H9 (cell line): Measurements from ENCODE around the gene TTC33. TPM values are rescaled to one million over a fixed set of nuclear protein-coding genes. Genes with fewer than 3 reads are reported as not detected.

Experiments
- DNase-seq: peaks from one replicate; pipeline ENCODE4 v3.0.0-alpha.2; 2017
- H2AFZ ChIP-seq: one replicate; pipeline ENCODE4 v1.6.1; 2013; ENCODE audit warnings: mild to moderate bottlenecking, low read length, control low read depth, moderate library complexity
- H2AK5ac ChIP-seq: 2 replicates; pipeline ENCODE4 v1.6.1; 2013; ENCODE audit warnings: low read length, control low read depth, mixed read lengths; ENCODE audit not compliant: insufficient read length
- H2BK120ac ChIP-seq: one replicate; pipeline ENCODE4 v1.6.1; 2013; ENCODE audit warnings: low read depth, mild to moderate bottlenecking, low read length, control low read depth, inconsistent platforms; ENCODE audit not compliant: poor library complexity, severe bottlenecking
- H2BK12ac ChIP-seq: 2 replicates; pipeline ENCODE4 v1.6.1; 2013; ENCODE audit warnings: low read length, control low read depth, mixed read lengths, low read depth; ENCODE audit not compliant: insufficient read length
- H2BK15ac ChIP-seq: 2 replicates; pipeline ENCODE4 v1.6.1; 2013; ENCODE audit warnings: low read depth, low read length, control low read depth
- H2BK20ac ChIP-seq: one replicate; pipeline ENCODE4 v1.6.1; 2013; ENCODE audit warnings: low read depth, mild to moderate bottlenecking, low read length, control low read depth, inconsistent platforms; ENCODE audit not compliant: poor library complexity, severe bottlenecking
- H2BK5ac ChIP-seq: 2 replicates; pipeline ENCODE4 v1.6.1; 2013; ENCODE audit warnings: low read length, control low read depth, mixed read lengths; ENCODE audit not compliant: insufficient read length
- H3K14ac ChIP-seq: 2 replicates; pipeline ENCODE4 v1.6.1; 2013; ENCODE audit warnings: low read length, control low read depth; ENCODE audit not compliant: insufficient read depth
- H3K18ac ChIP-seq: 2 replicates; pipeline ENCODE4 v1.6.1; 2013; ENCODE audit warnings: low read depth, mild to moderate bottlenecking, mixed read lengths, low read length, control low read depth; ENCODE audit not compliant: insufficient read length
- H3K23ac ChIP-seq: 2 replicates; pipeline ENCODE4 v1.6.1; 2013; ENCODE audit warnings: low read length, control low read depth, mixed read lengths, low read depth; ENCODE audit not compliant: insufficient read length
- H3K23me2 ChIP-seq: 2 replicates; pipeline ENCODE4 v1.6.1; 2013; ENCODE audit warnings: low read depth, mild to moderate bottlenecking, mixed read lengths, low read length, control low read depth; ENCODE audit not compliant: insufficient read length, poor library complexity, severe bottlenecking
- H3K27ac ChIP-seq: 2 replicates; pipeline ENCODE4 v1.5.1; 2013; ENCODE audit warnings: low read length, control low read depth, mixed read lengths, low read depth; ENCODE audit not compliant: insufficient read length
- H3K27me3 ChIP-seq: 2 replicates; pipeline ENCODE4 v1.6.1; 2013; ENCODE audit warnings: low read length, control low read depth, inconsistent platforms; ENCODE audit not compliant: insufficient read depth
- H3K4ac ChIP-seq: 2 replicates; pipeline ENCODE4 v1.6.1; 2013; ENCODE audit warnings: low read depth, mild to moderate bottlenecking, control low read depth, inconsistent platforms, low read length, moderate library complexity
- H3K4me1 ChIP-seq: 2 replicates; pipeline ENCODE4 v1.6.1; 2013; ENCODE audit warnings: low read length, control low read depth, inconsistent platforms; ENCODE audit not compliant: insufficient read depth
- H3K4me2 ChIP-seq: 2 replicates; pipeline ENCODE4 v1.6.1; 2013; ENCODE audit warnings: low read length, control low read depth, mixed read lengths; ENCODE audit not compliant: insufficient read length, insufficient read depth
- H3K56ac ChIP-seq: 2 replicates; pipeline ENCODE4 v1.6.1; 2013; ENCODE audit warnings: low read depth, mild to moderate bottlenecking, mixed read lengths, low read length, control low read depth; ENCODE audit not compliant: insufficient read length
- H3K79me1 ChIP-seq: 2 replicates; pipeline ENCODE4 v1.6.1; 2013; ENCODE audit warnings: low read depth, mild to moderate bottlenecking, moderate library complexity, low read length, control low read depth, inconsistent platforms; ENCODE audit not compliant: insufficient read depth, poor library complexity, severe bottlenecking
- H3K79me2 ChIP-seq: 2 replicates; pipeline ENCODE4 v1.6.1; 2013; ENCODE audit warnings: low read length, control low read depth, inconsistent platforms; ENCODE audit not compliant: insufficient read depth
- H3K9ac ChIP-seq: 2 replicates; pipeline ENCODE4 v1.6.1; 2013; ENCODE audit warnings: low read length, control low read depth, mixed read lengths; ENCODE audit not compliant: insufficient read length; ENCODE audit errors: extremely low read depth
- H3K9me3 ChIP-seq: one replicate; pipeline ENCODE4 v1.6.1; 2013; ENCODE audit warnings: low read depth, low read length, inconsistent platforms; ENCODE audit not compliant: control insufficient read depth
- H3T11ph ChIP-seq: one replicate; pipeline ENCODE4 v1.6.1; 2013; ENCODE audit warnings: mild to moderate bottlenecking, low read length, control low read depth, inconsistent platforms
- H4K20me1 ChIP-seq: one replicate; pipeline ENCODE4 v1.6.1; 2013; ENCODE audit not compliant: control insufficient read depth, insufficient read length, insufficient read depth
- H4K5ac ChIP-seq: 2 replicates; pipeline ENCODE4 v1.6.1; 2013; ENCODE audit warnings: low read depth, mild to moderate bottlenecking, mixed read lengths, low read length, control low read depth; ENCODE audit not compliant: insufficient read length
- H4K8ac ChIP-seq: replicated peaks from 2 replicates; pipeline ENCODE4 v1.6.1; 2013; ENCODE audit warnings: low read length, control low read depth, mixed read lengths, low read depth; ENCODE audit not compliant: insufficient read length
- H4K91ac ChIP-seq: 2 replicates; pipeline ENCODE4 v1.6.1; 2013; ENCODE audit warnings: low read depth, mild to moderate bottlenecking, moderate library complexity, mixed read lengths, low read length, control low read depth; ENCODE audit not compliant: insufficient read length
- H3K27ac Mint-ChIP-seq, 3 experiments: 2 replicates in 2 of 3; 3 replicates in 1 of 3; pipeline ENCODE4 v1.8.0; 2020 to 2021; ENCODE audit warnings: mixed read lengths in 3 of 3, mild to moderate bottlenecking in 1 of 3, moderate library complexity in 1 of 3
- H3K27me3 Mint-ChIP-seq: 2 replicates; pipeline ENCODE4 v1.8.0; 2021; ENCODE audit warnings: low read depth, mild to moderate bottlenecking, moderate library complexity, mixed read lengths
- H3K36me3 Mint-ChIP-seq, 3 experiments: 2 replicates in 2 of 3; 3 replicates in 1 of 3; pipeline ENCODE4 v1.8.0; 2020 to 2021; ENCODE audit warnings: low read depth in 3 of 3, mixed read lengths in 3 of 3; ENCODE audit not compliant: insufficient read depth in 1 of 3
- H3K4me1 Mint-ChIP-seq, 2 experiments: 2 replicates each; pipeline ENCODE4 v1.8.0; 2020; ENCODE audit warnings: mixed read lengths in 2 of 2
- H3K4me3 Mint-ChIP-seq, 2 experiments: 2 replicates in 1 of 2; 3 replicates in 1 of 2; pipeline ENCODE4 v1.8.0; 2020 to 2021; ENCODE audit warnings: mild to moderate bottlenecking in 2 of 2, mixed read lengths in 2 of 2, moderate library complexity in 1 of 2
- H3K9me3 Mint-ChIP-seq, 2 experiments: 2 replicates in 1 of 2; 3 replicates in 1 of 2; pipeline ENCODE4 v1.8.0; 2020; ENCODE audit warnings: mild to moderate bottlenecking in 2 of 2, mixed read lengths in 2 of 2, moderate library complexity in 1 of 2
- WGBS: extraction: QIAGEN DNeasy Blood & Tissue Kit; methylation state at CpG from one replicate; pipeline ENCODE4 v1.1.7; 2013; ENCODE audit warnings: missing lambda C conversion rate, low lambda C conversion rate, mixed read lengths; ENCODE audit not compliant: insufficient read length; ENCODE audit errors: extremely low coverage; 5-methylcytosine and 5-hydroxymethylcytosine counted together
- total RNA-seq: library from RNA; stranded (reverse); gene quantifications from 2 replicates; pipeline ENCODE4 v1.2.1, GENCODE V29; 2021
- TF ChIP-seq, protein P1 (sequence below): fragments of 200-600 bp; sonication (generic); conservative IDR thresholded peaks from 3 replicates; pipeline ENCODE4 v1.8.0; 2021; ENCODE audit warnings: antibody characterized with exemption, mild to moderate bottlenecking

TTC33 gene
- total RNA-seq, 1 experiment from 2014 or later = 7.3 TPM

- Histone ChIP-seq H3K79me2 (no peaks in the 10 kb centered on the region), H4K5ac (no peak overlapping the region), H4K20me1 (no peaks in the 10 kb centered on the region), H3K56ac (no peak overlapping the region), H3K23me2 (no peaks in the 10 kb centered on the region), H2BK120ac (no peak overlapping the region), H3K27me3 (no peaks in the 10 kb centered on the region), H4K8ac (no peak overlapping the region), H4K91ac (no peak overlapping the region), H2BK15ac (no peak overlapping the region), H3K4me2 (no peak overlapping the region), H3K14ac (no peak overlapping the region), H2BK20ac (no peak overlapping the region), H2AFZ (no peak overlapping the region), H3K23ac (no peak overlapping the region), H3K18ac (no peak overlapping the region), H3K9ac (no peak overlapping the region), H3K4me1 (no peaks in the 10 kb centered on the region; the same call in 1 of the 2 replicates), H3K27ac (no peak overlapping the region), H2BK5ac (no peak overlapping the region), H3T11ph (no peak overlapping the region), H2BK12ac (no peak overlapping the region), H3K79me1 (no peaks in the 10 kb centered on the region), H3K9me3 (no peaks in the 10 kb centered on the region), H2AK5ac (no peak overlapping the region), H3K4ac (no peak overlapping the region)
- Mint-ChIP-seq H3K27ac (no peak overlapping the region), H3K4me1 (peaks cover 9 to 14% of the 10 kb centered on the region in 2 experiments), H3K4me3 (no peak overlapping the region), H3K27me3 (no peaks in the 10 kb centered on the region), H3K36me3 (no peaks in the 10 kb centered on the region), H3K9me3 (no peaks in the 10 kb centered on the region; a peak in 2 of 5 replicates)
- no peak for DNase-seq
- no CpG with 5 or more reads among the region's 1 CpG for WGBS
- TF ChIP-seq, protein P1, sequence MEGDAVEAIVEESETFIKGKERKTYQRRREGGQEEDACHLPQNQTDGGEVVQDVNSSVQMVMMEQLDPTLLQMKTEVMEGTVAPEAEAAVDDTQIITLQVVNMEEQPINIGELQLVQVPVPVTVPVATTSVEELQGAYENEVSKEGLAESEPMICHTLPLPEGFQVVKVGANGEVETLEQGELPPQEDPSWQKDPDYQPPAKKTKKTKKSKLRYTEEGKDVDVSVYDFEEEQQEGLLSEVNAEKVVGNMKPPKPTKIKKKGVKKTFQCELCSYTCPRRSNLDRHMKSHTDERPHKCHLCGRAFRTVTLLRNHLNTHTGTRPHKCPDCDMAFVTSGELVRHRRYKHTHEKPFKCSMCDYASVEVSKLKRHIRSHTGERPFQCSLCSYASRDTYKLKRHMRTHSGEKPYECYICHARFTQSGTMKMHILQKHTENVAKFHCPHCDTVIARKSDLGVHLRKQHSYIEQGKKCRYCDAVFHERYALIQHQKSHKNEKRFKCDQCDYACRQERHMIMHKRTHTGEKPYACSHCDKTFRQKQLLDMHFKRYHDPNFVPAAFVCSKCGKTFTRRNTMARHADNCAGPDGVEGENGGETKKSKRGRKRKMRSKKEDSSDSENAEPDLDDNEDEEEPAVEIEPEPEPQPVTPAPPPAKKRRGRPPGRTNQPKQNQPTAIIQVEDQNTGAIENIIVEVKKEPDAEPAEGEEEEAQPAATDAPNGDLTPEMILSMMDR = no peak
Observed at GRCh38 chr5:40492056-40492455, 263.7 kb downstream of the TTC33 start.
